ENCODE data around the gene RGS6.

The RGS6 gene

GRCh38 chr14:72341686-72342085 lies 409.5 kb downstream of the RGS6 start:
- Histone ChIP-seq H3K9me3 (ENCODE audit: control insufficient read depth in 5 of 5, low read length in 5 of 5) (peaks cover 0 to 12% (median 3%) of the 10 kb centered on the region in 5 donors), H3K4me3 (ENCODE audit: low read depth in 1 of 5, low read length in 5 of 5) (no peak overlapping the region), H3K4me1 (ENCODE audit: control insufficient read depth in 5 of 5, insufficient read depth in 5 of 5, low read length in 5 of 5) (no peaks in the 10 kb centered on the region), H3K27me3 (ENCODE audit: control insufficient read depth in 5 of 5, insufficient read depth in 4 of 5, low read length in 5 of 5) (no peaks in the 10 kb centered on the region), H3K27ac (ENCODE audit: low read depth, low read length) (no peak overlapping the region), H3K36me3 (ENCODE audit: control insufficient read depth in 5 of 5, insufficient read depth in 5 of 5, low read length in 5 of 5) (no peaks in the 10 kb centered on the region), H3K9ac (ENCODE audit: low read length in 5 of 5) (no peak overlapping the region)

GRCh38 chr14:72347118-72347517 lies 414.9 kb downstream of the RGS6 start:
- Histone ChIP-seq H3K9ac (ENCODE audit: low read length in 5 of 5) (no peak overlapping the region), H3K27me3 (ENCODE audit: control insufficient read depth in 5 of 5, insufficient read depth in 4 of 5, low read length in 5 of 5) (no peaks in the 10 kb centered on the region), H3K4me1 (ENCODE audit: control insufficient read depth in 5 of 5, insufficient read depth in 5 of 5, low read length in 5 of 5) (no peaks in the 10 kb centered on the region), H3K9me3 (ENCODE audit: control insufficient read depth in 5 of 5, low read length in 5 of 5) (peaks cover 0 to 12% (median 3%) of the 10 kb centered on the region in 5 donors), H3K27ac (ENCODE audit: low read depth, low read length) (no peak overlapping the region), H3K36me3 (ENCODE audit: control insufficient read depth in 5 of 5, insufficient read depth in 5 of 5, low read length in 5 of 5) (no peaks in the 10 kb centered on the region), H3K4me3 (ENCODE audit: low read depth in 1 of 5, low read length in 5 of 5) (no peak overlapping the region)

GRCh38 chr14:72350215-72350614 lies 418.0 kb downstream of the RGS6 start:
- Histone ChIP-seq H3K4me3 (ENCODE audit: low read depth in 1 of 5, low read length in 5 of 5) (no peak overlapping the region), H3K36me3 (ENCODE audit: control insufficient read depth in 5 of 5, insufficient read depth in 5 of 5, low read length in 5 of 5) (no peaks in the 10 kb centered on the region), H3K27ac (ENCODE audit: low read depth, low read length) (no peak overlapping the region), H3K27me3 (ENCODE audit: control insufficient read depth in 5 of 5, insufficient read depth in 4 of 5, low read length in 5 of 5) (peaks cover 0 to 4% (median 0%) of the 10 kb centered on the region in 5 donors), H3K9ac (ENCODE audit: low read length in 5 of 5) (no peak overlapping the region), H3K4me1 (ENCODE audit: control insufficient read depth in 5 of 5, insufficient read depth in 5 of 5, low read length in 5 of 5) (no peaks in the 10 kb centered on the region), H3K9me3 (ENCODE audit: control insufficient read depth in 5 of 5, low read length in 5 of 5) (no peaks in the 10 kb centered on the region)

GRCh38 chr14:72352012-72352411 lies 419.8 kb downstream of the RGS6 start:
- H3K27me3 ChIP-seq (ENCODE audit: control insufficient read depth in 5 of 5, insufficient read depth in 4 of 5, low read length in 5 of 5), result peaks cover 0 to 4% (median 0%) of the 10 kb centered on the region in 5 donors
- no peaks in the 10 kb centered on the region for H3K9me3 ChIP-seq (ENCODE audit: control insufficient read depth in 5 of 5, low read length in 5 of 5)
- no peak overlapping the region for H3K4me3 ChIP-seq (ENCODE audit: low read depth in 1 of 5, low read length in 5 of 5)
- no peaks in the 10 kb centered on the region for H3K4me1 ChIP-seq (ENCODE audit: control insufficient read depth in 5 of 5, insufficient read depth in 5 of 5, low read length in 5 of 5)
- H3K27ac ChIP-seq (ENCODE audit: low read depth, low read length), result no peak overlapping the region
- no peak overlapping the region for H3K9ac ChIP-seq (ENCODE audit: low read length in 5 of 5)
- no peaks in the 10 kb centered on the region for H3K36me3 ChIP-seq (ENCODE audit: control insufficient read depth in 5 of 5, insufficient read depth in 5 of 5, low read length in 5 of 5)

GRCh38 chr14:72366619-72367018 lies 434.4 kb downstream of the RGS6 start:
- no peaks in the 10 kb centered on the region for H3K4me1 ChIP-seq (ENCODE audit: control insufficient read depth in 5 of 5, insufficient read depth in 5 of 5, low read length in 5 of 5)
- no peaks in the 10 kb centered on the region for H3K36me3 ChIP-seq (ENCODE audit: control insufficient read depth in 5 of 5, insufficient read depth in 5 of 5, low read length in 5 of 5)
- H3K27ac ChIP-seq (ENCODE audit: low read depth, low read length), result no peak overlapping the region
- H3K9me3 ChIP-seq (ENCODE audit: control insufficient read depth in 5 of 5, low read length in 5 of 5), result no peaks in the 10 kb centered on the region
- no peak overlapping the region for H3K9ac ChIP-seq (ENCODE audit: low read length in 5 of 5)
- H3K4me3 ChIP-seq (ENCODE audit: low read depth in 1 of 5, low read length in 5 of 5), result no peak overlapping the region
- no peaks in the 10 kb centered on the region for H3K27me3 ChIP-seq (ENCODE audit: control insufficient read depth in 5 of 5, insufficient read depth in 4 of 5, low read length in 5 of 5)

GRCh38 chr14:72369106-72369505 lies 436.9 kb downstream of the RGS6 start:
- no peak overlapping the region for H3K27ac ChIP-seq (ENCODE audit: low read depth, low read length)
- H3K9me3 ChIP-seq (ENCODE audit: control insufficient read depth in 5 of 5, low read length in 5 of 5), result no peaks in the 10 kb centered on the region
- H3K4me3 ChIP-seq (ENCODE audit: low read depth in 1 of 5, low read length in 5 of 5), result no peak overlapping the region
- no peaks in the 10 kb centered on the region for H3K27me3 ChIP-seq (ENCODE audit: control insufficient read depth in 5 of 5, insufficient read depth in 4 of 5, low read length in 5 of 5)
- H3K9ac ChIP-seq (ENCODE audit: low read length in 5 of 5), result no peak overlapping the region
- no peaks in the 10 kb centered on the region for H3K36me3 ChIP-seq (ENCODE audit: control insufficient read depth in 5 of 5, insufficient read depth in 5 of 5, low read length in 5 of 5)
- H3K4me1 ChIP-seq (ENCODE audit: control insufficient read depth in 5 of 5, insufficient read depth in 5 of 5, low read length in 5 of 5), result no peaks in the 10 kb centered on the region

GRCh38 chr14:72377016-72377415 lies 444.8 kb downstream of the RGS6 start:
- H3K9ac ChIP-seq (ENCODE audit: low read length in 5 of 5), result no peak overlapping the region
- no peaks in the 10 kb centered on the region for H3K27me3 ChIP-seq (ENCODE audit: control insufficient read depth in 5 of 5, insufficient read depth in 4 of 5, low read length in 5 of 5)
- H3K36me3 ChIP-seq (ENCODE audit: control insufficient read depth in 5 of 5, insufficient read depth in 5 of 5, low read length in 5 of 5), result no peaks in the 10 kb centered on the region
- no peaks in the 10 kb centered on the region for H3K4me1 ChIP-seq (ENCODE audit: control insufficient read depth in 5 of 5, insufficient read depth in 5 of 5, low read length in 5 of 5)
- H3K4me3 ChIP-seq (ENCODE audit: low read depth in 1 of 5, low read length in 5 of 5), result no peak overlapping the region
- H3K9me3 ChIP-seq (ENCODE audit: control insufficient read depth in 5 of 5, low read length in 5 of 5), result peaks cover 0 to 9% (median 6%) of the 10 kb centered on the region in 5 donors
- no peak overlapping the region for H3K27ac ChIP-seq (ENCODE audit: low read depth, low read length)

- Histone ChIP-seq H3K36me3 (ENCODE audit: control insufficient read depth in 5 of 5, insufficient read depth in 5 of 5, low read length in 5 of 5) (no peaks in the 10 kb centered on the region), H3K9me3 (ENCODE audit: control insufficient read depth in 5 of 5, low read length in 5 of 5) (peaks cover 0 to 6% (median 3%) of the 10 kb centered on the region in 5 donors), H3K9ac (ENCODE audit: low read length in 5 of 5) (no peak overlapping the region), H3K27me3 (ENCODE audit: control insufficient read depth in 5 of 5, insufficient read depth in 4 of 5, low read length in 5 of 5) (no peaks in the 10 kb centered on the region), H3K4me3 (ENCODE audit: low read depth in 1 of 5, low read length in 5 of 5) (no peak overlapping the region), H3K4me1 (ENCODE audit: control insufficient read depth in 5 of 5, insufficient read depth in 5 of 5, low read length in 5 of 5) (no peaks in the 10 kb centered on the region), H3K27ac (ENCODE audit: low read depth, low read length) (no peak overlapping the region)
Observed at GRCh38 chr14:72380456-72380855, 448.2 kb downstream of the RGS6 start.

GRCh38 chr14:72383865-72384264 lies 451.6 kb downstream of the RGS6 start:
- no peak overlapping the region for H3K9ac ChIP-seq (ENCODE audit: low read length in 5 of 5)
- peaks cover 0 to 2% (median 0%) of the 10 kb centered on the region in 5 donors for H3K9me3 ChIP-seq (ENCODE audit: control insufficient read depth in 5 of 5, low read length in 5 of 5)
- H3K27me3 ChIP-seq (ENCODE audit: control insufficient read depth in 5 of 5, insufficient read depth in 4 of 5, low read length in 5 of 5), result no peaks in the 10 kb centered on the region
- no peaks in the 10 kb centered on the region for H3K4me1 ChIP-seq (ENCODE audit: control insufficient read depth in 5 of 5, insufficient read depth in 5 of 5, low read length in 5 of 5)
- H3K27ac ChIP-seq (ENCODE audit: low read depth, low read length), result no peak overlapping the region
- no peak overlapping the region for H3K4me3 ChIP-seq (ENCODE audit: low read depth in 1 of 5, low read length in 5 of 5)
- H3K36me3 ChIP-seq (ENCODE audit: control insufficient read depth in 5 of 5, insufficient read depth in 5 of 5, low read length in 5 of 5), result no peaks in the 10 kb centered on the region

GRCh38 chr14:72387726-72388125 lies 455.5 kb downstream of the RGS6 start:
- Histone ChIP-seq H3K4me1 (ENCODE audit: control insufficient read depth in 5 of 5, insufficient read depth in 5 of 5, low read length in 5 of 5) (no peaks in the 10 kb centered on the region), H3K9ac (ENCODE audit: low read length in 5 of 5) (no peak overlapping the region), H3K9me3 (ENCODE audit: control insufficient read depth in 5 of 5, low read length in 5 of 5) (peaks cover 0 to 6% (median 0%) of the 10 kb centered on the region in 5 donors), H3K27ac (ENCODE audit: low read depth, low read length) (no peak overlapping the region), H3K27me3 (ENCODE audit: control insufficient read depth in 5 of 5, insufficient read depth in 4 of 5, low read length in 5 of 5) (no peaks in the 10 kb centered on the region), H3K4me3 (ENCODE audit: low read depth in 1 of 5, low read length in 5 of 5) (no peak overlapping the region), H3K36me3 (ENCODE audit: control insufficient read depth in 5 of 5, insufficient read depth in 5 of 5, low read length in 5 of 5) (peaks cover 0 to 7% (median 3%) of the 10 kb centered on the region in 5 donors)

- Histone ChIP-seq H3K9ac (ENCODE audit: low read length in 5 of 5) (no peak overlapping the region), H3K4me1 (ENCODE audit: control insufficient read depth in 5 of 5, insufficient read depth in 5 of 5, low read length in 5 of 5) (no peaks in the 10 kb centered on the region), H3K27ac (ENCODE audit: low read depth, low read length) (no peak overlapping the region), H3K9me3 (ENCODE audit: control insufficient read depth in 5 of 5, low read length in 5 of 5) (peaks cover 0 to 17% (median 7%) of the 10 kb centered on the region in 5 donors), H3K27me3 (ENCODE audit: control insufficient read depth in 5 of 5, insufficient read depth in 4 of 5, low read length in 5 of 5) (no peaks in the 10 kb centered on the region), H3K36me3 (ENCODE audit: control insufficient read depth in 5 of 5, insufficient read depth in 5 of 5, low read length in 5 of 5) (peaks cover 0 to 8% (median 3%) of the 10 kb centered on the region in 5 donors), H3K4me3 (ENCODE audit: low read depth in 1 of 5, low read length in 5 of 5) (no peak overlapping the region)
Observed at GRCh38 chr14:72389200-72389599, 457.0 kb downstream of the RGS6 start.

All from subcutaneous abdominal adipose tissue (tissue), 5 donors.